Breast epithelium (tissue), 3 donors: ENCODE measurements around the gene PTTG1IP.

ENCODE experiments used
- POLR2A ChIP-seq: fragments of 450-650 bp; IDR thresholded peaks from one replicate; pipeline ENCODE4 v1.6.1; 2016; ENCODE audit warnings: antibody characterized with exemption, mild to moderate bottlenecking, moderate library complexity
- POLR2AphosphoS5 ChIP-seq, 3 donors: sonication (generic); formaldehyde crosslinking; IDR thresholded peaks; one replicate each; pipeline ENCODE4 v1.6.1; 2017; ENCODE audit warnings: antibody characterized with exemption in 3 of 3
- TF ChIP-seq, protein P1 (sequence below), 3 donors: fragments of 450-650 bp; IDR thresholded peaks; one replicate each; pipeline ENCODE4 v1.5.1; 2016 to 2017; ENCODE audit warnings: antibody characterized with exemption in 3 of 3, mild to moderate bottlenecking in 3 of 3, moderate library complexity in 3 of 3

DNA sequence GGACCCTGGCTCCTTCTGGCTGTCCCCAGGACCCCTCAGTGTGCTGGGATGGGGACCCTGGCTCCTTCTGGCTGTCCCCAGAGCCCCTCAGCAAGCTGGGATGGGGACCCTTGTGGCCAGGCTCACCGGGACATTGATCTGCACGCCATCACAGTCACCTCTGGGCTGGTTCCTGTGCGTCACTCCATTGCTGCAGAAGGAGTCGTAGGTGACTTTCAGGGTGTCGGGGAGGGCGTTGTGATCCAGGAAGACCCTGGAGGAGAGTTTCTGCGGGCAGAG, 19.7 kb upstream of the PTTG1IP start:
- TF ChIP-seq POLR2A, result no peak
- no peak for TF ChIP-seq POLR2AphosphoS5 (IDR thresholded peaks at IDR 0.05)
- TF ChIP-seq, protein P1, sequence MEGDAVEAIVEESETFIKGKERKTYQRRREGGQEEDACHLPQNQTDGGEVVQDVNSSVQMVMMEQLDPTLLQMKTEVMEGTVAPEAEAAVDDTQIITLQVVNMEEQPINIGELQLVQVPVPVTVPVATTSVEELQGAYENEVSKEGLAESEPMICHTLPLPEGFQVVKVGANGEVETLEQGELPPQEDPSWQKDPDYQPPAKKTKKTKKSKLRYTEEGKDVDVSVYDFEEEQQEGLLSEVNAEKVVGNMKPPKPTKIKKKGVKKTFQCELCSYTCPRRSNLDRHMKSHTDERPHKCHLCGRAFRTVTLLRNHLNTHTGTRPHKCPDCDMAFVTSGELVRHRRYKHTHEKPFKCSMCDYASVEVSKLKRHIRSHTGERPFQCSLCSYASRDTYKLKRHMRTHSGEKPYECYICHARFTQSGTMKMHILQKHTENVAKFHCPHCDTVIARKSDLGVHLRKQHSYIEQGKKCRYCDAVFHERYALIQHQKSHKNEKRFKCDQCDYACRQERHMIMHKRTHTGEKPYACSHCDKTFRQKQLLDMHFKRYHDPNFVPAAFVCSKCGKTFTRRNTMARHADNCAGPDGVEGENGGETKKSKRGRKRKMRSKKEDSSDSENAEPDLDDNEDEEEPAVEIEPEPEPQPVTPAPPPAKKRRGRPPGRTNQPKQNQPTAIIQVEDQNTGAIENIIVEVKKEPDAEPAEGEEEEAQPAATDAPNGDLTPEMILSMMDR (IDR thresholded peaks at IDR 0.05), result no peak
